Measurements from ENCODE around the gene SAMSN1. TPM values are rescaled to one million over a fixed set of nuclear protein-coding genes. Genes with fewer than 3 reads are reported as not detected.

SAMSN1 gene
- total RNA-seq, result 0.60 and 3.7 TPM in 2 replicates

DNA sequence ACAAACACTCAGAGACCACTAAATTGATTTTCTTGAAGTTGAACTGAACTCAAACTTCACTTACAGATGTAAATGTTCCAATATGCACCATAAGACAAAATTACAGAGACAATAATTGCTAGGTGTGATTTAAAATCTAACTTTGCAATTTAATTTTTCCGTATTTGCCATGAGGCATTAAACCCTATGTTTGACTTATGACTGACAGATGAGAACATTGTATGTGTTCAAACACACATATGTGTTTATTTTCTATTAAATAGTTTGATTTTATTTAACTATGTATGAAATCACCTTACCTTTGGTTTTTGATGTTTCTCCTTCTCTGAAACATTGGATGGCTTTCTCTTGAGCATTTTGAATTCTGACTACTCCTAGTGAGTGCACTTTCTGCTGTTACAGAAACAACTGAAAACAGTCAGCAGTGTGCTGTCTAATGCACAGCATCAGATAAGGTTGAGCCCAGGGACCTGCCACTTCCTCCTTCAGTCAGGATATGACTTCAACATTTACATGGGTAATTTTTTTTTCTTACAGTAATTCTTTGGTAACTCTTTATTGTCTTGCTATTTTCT is at the start of gene SAMSN1:
SAMSN1 (minus strand) TSS at position 410 of the 575 bp plus-strand sequence; CDS start at position 356, 54 bp downstream.
- DNase-seq (ENCODE audit: low read depth in 2 of 2), result peak; percentile 15 to 37

DNA sequence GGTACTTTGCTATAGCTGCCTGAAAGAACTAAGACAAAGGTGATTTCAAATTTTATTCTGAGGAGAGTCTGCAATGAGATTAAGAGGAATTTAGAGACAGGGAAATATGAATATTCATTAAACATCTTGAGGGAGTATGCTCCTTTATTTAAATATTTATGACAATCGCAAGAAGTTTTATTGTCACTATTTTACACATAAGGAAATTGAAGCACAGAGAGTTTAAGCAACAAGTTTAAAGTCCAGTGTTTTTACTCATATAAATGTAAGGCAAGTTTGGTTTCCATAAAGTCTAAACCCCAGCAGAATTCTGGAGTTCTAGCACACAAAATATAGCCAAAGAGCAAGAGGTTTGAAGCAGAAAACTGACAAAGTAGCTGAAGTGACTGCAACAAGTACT is 49.3 kb upstream of the SAMSN1 start:
- DNase-seq (ENCODE audit: low read depth in 2 of 2), result no peak

DNA sequence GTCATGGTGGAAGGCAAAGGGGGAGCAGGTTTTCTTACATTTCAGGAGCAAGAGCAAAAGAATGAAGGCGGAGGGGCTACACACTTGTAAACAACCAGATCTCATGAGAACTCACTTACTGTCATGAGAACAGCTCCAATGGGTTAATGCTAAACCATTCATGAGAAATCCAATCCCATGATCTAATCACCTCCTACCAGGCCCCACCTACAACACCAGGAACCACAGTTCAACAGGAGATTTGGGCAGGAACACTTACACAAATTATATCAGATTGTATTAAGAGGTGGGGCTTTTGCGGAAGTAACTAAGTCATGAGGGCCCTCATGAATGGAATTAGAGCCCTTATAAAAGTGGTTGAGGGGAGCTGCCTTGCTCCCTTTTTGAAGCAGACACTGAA is 48.9 kb upstream of the SAMSN1 start:
- no peak for DNase-seq (ENCODE audit: low read depth in 2 of 2)

DNA sequence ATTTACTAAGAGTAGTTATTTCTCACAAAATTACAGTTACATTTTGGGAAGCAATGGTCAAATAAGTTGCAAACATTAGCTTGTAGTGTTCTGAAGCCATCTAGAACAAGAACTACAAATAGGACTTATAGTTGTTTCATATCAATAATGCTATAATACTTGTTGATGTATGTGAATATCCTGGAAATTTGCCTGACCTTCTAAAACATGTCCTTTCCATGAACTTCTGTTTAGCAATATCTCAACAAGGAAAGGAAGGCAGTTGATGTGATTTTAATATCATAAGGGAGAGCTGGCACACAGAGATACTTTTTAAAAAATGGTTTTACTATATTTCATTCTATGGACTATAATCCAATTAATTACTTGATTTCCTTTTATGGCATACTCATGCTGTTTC is 47.1 kb upstream of the SAMSN1 start:
- no peak for DNase-seq (ENCODE audit: low read depth in 2 of 2)

DNA sequence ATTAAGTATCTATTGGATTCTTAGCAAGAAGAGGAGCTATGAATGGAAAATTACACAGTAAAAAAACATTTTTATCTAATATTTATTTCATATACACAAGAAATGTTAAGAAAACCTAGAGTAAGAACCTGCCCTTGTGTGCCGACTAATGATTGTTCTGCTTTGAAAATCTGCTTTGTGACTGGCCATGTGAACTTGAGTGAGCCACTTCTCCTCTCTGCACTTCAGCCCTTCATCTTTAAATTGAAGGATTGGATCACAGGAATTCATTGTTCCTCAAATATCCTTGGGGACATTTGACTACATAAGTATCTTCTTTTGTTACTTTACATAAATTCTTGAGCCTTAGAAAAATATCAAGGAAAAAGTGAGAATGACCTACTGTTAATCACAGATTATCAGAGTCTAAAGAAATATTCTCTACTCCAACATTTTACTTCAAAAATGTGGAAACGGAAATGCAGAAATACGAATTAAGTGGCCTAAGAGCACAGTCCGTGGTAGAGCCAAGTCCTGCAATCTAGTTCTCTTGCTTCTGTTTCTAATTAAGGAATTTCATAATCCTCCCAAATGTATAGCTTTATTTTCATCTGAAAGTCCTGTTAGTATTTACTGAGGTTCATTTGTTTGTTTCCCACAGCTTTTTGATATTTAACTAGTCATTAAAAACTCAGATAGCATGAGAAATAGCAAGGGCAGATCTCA is 46.3 kb upstream of the SAMSN1 start:
- DNase-seq (ENCODE audit: low read depth in 2 of 2), result no peak

DNA sequence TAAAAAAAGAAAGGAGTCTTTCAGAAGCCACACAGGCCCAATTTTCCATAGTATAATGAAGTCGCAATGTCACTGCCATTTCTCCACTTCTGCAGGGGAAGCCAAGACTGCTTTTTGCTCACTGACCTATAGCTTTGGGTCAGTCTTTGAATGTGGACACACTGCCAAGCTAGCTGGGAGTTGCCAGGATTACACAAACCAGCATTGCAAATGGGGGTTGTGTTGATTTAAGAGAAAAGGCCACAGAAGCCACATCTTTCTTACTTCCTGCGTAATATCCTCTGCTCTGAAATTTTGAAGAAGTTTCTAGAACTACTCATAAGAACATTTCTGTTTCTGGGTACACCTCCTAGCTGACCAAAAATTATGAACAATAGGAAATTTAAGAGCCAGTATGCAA is 45.8 kb upstream of the SAMSN1 start:
- peak in 1 of 2 donors; percentile 1 for DNase-seq (ENCODE audit: low read depth in 2 of 2)

DNA sequence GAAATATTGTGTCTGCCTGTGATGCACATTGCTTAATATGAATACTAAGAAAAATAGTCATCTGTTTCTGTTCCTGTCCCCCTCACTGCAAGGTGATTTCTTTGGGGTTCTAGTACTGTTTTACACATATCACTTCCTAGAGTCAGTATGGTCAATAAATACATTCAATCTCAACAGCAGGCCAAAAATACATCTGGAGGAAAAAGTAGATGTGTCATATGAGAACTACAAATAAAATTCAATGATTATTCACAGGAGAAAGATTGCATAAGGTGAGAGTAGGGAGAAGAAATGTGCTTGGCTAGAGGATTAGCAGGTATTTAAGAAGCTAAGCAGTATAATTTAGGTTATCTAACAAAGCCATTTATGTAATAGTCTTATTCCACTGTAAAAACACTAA is 45.3 kb upstream of the SAMSN1 start:
- no peak for DNase-seq (ENCODE audit: low read depth in 2 of 2)

DNA sequence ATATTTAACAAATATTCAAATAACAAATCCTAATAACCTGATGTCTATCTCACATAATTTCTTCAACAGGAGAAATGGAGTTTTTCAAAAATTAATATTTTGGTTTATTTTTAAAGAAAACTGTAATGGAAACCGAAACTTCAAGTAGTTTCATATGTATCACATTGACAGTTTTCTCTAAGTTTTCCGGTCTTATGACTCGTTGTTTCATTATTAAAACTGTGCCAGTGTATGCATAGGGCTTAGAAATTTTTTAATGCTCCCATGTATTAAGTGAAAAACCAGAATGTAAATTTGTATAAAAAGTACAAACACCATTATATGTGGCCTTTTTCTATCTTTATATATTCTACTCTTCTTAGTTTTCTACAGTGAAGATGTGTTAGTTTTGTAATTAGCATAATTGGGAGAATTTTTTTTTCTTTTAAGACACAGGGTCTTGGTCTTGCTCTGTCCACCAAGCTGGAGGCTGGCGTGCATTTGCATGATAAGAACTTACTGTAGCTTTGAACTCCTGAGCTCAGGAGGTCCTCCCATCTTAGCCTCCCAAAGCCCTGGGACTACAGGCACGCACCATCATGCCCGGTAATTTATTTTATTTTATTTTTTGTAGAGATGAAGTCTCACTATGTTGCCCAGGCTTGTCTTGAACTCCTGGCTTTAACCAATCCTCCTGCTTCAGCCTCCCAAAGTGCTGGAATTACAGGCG is 43.9 kb upstream of the SAMSN1 start:
- DNase-seq (ENCODE audit: low read depth in 2 of 2), result no peak

DNA sequence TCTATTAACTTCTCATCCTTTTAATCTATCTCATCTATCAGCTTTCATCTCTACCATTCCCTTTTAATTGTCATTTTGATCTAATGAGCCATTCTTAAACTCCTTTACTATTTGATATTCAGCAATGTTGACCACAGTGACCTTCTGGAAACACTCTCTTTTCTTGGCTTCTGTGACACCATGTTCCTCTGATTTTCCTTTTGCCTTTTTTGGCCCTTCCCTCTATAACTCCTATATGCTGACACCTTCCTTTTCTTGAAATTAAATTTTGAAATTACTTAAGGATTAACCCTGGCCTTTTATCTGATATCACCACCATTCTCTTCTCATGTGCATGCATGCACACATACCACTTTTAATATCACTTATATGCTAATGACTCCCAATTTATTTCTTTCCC is 41.2 kb upstream of the SAMSN1 start:
- no peak for DNase-seq (ENCODE audit: low read depth in 2 of 2)

DNA sequence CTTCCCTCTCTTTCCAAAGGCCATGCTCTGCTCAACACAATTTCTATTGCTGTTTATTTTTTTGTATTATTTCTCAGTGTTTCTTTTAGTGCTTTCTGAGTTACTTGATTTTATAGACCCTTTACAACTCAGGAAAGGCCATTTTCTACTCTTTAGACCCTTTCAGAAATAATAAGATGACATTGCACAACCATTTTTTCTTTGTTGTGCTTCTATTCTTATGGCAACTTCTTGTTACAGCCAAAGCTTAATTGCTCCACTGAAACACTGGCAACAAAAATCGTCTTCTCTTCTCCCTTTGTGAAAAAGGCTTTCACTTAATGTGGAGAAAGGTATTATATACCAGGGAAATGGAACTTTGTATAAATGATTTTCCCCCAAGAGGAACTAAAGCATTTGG is 39.0 kb upstream of the SAMSN1 start:
- DNase-seq (ENCODE audit: low read depth in 2 of 2), result no peak

DNA sequence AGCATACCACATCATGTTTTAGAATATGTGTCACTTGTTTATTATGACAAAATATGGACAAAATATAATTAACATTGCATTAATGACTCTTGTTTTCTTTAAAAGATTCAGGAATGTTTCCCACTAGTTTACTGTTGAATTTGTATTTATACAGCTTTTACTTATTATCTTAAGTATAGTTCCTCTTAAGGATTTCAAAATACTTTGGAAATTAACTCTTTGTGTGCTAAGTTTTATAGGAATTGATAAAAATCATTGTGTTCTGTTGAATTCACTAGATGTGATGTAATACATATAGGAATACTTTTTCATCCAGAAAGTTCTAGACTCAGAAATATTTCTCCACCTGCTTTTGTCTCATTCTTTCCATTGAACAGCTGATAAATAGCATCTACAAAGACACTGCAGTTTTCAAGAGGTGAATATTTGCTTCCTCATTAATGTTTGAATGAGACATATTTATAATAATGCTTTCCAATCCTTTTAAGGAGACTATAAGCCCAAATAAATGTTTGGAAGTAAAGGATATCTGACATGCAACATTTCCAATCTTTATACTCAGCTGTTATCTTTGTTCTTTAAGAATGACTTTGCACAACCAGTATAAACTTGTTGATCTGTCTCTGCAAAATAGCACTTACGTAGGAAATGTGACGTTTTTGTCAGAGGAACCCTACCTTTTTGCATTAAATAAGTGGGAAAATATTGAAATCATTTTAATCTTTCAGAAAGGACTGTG is 38.4 kb upstream of the SAMSN1 start:
- no peak for DNase-seq (ENCODE audit: low read depth in 2 of 2)

DNA sequence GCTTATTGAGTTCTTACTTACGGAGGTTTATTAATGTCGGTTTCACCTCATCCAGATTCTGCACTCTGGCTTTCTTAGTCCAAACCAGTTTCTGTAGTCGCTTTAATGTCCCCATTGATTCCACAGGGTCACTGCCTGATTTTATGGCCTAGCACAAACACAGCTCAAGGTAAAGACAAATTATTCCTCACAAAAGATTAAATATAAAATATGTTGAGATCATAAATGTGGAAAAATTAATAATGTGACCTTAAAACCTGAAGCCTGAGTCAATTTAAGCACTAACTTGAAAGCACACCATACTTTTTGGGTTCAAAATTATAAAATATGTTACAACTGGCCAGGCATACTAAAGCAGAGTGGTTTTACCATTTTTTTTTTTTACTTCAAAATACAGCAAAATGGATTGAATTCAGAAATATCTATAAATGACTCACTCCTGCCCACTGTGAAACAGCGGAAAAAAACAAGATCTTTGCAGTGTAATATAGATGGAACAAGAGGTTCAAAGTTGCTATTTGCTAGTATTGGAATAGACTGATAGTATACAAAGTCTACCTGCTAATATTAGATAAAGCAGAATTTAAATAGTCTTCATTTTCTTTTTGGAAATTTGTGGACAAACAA is 37.6 kb upstream of the SAMSN1 start:
- DNase-seq (ENCODE audit: low read depth in 2 of 2), result no peak

DNA sequence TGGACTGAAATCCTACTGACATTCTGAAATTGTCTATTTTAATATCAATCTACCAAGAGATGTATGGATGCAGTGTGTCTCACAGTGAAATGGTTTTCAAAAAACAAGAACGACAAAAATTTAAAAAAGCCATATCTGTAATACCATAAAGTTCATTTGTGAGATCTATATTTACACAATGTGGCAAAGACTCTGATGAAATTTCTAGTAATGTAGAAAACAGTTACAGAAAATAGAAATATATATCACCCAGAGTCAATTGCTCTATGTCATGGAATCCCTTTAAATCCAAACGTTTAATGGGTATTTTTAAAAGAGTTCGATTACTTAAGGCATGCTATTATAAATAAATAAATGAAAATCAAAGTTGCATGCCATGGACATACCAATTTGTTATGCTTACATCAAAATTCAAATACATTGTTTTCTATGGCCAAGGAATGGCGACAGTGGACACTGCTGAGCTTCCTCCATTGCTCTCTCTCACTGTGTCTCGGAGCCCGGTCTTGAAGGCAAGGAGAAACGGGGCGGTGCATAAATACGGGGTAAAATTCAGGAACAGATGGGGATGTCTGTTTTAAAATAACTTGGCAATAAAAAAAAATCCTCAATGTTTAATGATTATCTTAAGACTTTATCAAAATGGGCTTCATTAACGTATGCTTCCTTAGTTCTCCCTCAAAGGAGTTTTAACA is 37.0 kb upstream of the SAMSN1 start:
- DNase-seq (ENCODE audit: low read depth in 2 of 2), result no peak

DNA sequence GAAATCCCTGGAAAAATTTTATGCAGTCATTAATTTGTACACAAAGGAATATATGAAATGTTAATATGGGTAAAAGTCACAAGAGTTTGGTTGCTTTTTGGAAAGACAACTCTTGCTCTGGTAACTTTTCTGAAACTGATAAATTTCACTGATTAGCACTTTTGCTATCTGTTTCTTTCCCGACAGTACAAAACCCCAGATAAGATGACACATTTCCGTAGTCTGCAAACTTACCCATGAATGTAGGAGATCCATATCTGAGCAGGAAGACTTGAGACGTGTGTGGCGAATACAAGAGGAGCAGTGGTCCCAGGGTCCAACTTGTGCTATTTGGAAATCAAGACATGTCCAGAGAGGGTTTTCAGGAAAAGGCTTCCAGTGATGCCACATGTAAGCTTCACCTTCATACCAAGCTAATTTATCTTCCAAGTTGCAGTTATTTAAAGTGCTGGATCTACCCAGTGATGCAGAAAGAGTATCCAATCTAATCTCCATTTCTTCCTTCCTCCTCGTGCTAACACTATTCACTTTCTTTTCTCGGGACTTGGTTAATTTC is 35.9 kb upstream of the SAMSN1 start:
- peak in 1 of 2 donors; percentile 1 for DNase-seq (ENCODE audit: low read depth in 2 of 2)

DNA sequence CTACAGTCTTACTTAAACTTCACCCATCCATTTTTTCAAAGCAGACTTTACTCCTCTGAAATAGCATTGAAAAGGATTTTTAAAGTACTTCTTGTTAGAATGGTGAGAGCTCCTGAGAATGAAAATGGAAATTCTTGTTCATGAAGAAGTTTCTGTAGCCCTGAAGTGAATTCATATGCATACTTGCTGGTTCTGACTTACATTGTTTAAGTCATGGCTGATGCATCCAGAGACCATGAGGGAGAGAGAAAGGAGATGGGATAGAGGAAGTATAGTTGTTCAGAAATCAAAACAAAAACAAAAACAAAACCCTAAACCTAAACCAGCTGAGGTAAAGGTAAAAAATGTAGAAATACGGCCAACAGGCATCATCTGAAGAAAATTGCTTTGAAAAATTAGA is 27.1 kb upstream of the SAMSN1 start:
- DNase-seq (ENCODE audit: low read depth in 2 of 2), result no peak

DNA sequence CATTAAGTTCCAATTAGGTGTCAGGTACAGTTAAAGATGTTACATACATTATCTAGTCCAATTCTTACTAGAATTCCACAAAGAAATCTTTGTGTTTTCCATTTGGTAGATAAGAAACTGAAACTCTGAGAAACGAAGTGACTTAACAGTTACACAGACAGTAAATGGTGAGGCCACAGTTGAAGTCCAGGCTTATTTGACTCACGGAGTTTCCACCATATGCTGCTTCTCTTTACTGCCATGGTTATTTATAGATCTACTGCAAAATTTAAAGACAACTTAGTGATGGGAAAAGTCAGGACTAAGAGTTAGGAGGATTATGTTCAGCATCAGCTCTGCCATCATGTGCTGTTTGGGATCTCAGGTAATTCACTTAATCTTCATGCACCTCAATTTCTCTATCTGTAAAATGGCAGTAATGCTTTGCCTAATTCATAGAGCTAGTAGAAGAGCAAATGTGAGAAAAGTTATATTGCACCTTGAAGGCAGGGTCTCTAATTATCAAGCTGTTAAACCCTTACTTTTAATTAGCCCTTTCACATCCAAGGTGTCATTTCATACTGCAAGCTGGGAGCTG is 26.2 kb upstream of the SAMSN1 start:
- DNase-seq (ENCODE audit: low read depth in 2 of 2), result no peak

DNA sequence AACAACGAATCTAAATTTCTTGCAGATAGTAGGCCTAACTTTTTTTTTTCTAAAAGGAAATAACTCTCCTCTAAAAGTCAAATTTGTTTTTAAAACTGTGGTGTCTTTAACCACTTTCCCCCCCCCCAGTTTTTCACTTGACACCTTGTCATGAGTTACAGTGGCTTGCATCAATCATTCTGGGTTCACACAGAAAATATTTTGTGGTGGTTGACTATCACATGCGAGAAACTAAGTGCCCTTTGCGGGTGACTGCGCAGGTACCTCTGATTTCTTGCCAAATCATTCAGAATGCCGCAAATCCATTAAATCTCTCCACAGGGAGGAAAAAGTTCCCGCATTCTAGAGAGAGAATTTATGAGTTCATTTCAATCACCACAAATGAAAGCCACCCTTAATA is 23.8 kb upstream of the SAMSN1 start:
- no peak for DNase-seq (ENCODE audit: low read depth in 2 of 2)

DNA sequence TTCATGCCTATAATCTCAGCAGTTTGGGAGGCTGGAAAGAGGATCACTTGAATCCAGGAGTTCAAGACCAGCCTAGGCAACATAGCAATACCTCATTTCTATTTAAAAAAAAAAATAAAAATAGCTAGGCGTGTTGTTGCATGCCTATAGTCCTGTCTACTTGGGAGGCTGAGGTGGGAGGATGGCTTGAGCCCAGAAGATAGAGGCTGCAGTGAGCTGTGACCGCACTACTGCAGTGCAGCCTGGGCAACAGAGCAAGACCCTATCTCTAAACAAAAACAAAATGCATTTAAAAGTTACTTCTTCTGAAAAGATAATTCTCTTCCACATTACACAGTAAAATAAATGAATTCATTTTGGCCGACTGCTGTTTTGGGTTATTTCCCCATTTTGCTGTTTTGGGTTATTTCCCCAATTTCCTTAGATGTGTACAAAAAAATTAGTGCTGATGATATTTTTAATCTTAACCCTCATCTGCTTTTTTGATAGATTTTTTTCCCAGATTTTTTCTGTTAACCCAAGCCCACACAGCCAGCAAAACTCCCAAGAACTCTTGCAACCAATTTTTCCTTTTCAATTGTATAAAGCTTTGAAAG is 23.0 kb upstream of the SAMSN1 start:
- DNase-seq (ENCODE audit: low read depth in 2 of 2), result no peak

DNA sequence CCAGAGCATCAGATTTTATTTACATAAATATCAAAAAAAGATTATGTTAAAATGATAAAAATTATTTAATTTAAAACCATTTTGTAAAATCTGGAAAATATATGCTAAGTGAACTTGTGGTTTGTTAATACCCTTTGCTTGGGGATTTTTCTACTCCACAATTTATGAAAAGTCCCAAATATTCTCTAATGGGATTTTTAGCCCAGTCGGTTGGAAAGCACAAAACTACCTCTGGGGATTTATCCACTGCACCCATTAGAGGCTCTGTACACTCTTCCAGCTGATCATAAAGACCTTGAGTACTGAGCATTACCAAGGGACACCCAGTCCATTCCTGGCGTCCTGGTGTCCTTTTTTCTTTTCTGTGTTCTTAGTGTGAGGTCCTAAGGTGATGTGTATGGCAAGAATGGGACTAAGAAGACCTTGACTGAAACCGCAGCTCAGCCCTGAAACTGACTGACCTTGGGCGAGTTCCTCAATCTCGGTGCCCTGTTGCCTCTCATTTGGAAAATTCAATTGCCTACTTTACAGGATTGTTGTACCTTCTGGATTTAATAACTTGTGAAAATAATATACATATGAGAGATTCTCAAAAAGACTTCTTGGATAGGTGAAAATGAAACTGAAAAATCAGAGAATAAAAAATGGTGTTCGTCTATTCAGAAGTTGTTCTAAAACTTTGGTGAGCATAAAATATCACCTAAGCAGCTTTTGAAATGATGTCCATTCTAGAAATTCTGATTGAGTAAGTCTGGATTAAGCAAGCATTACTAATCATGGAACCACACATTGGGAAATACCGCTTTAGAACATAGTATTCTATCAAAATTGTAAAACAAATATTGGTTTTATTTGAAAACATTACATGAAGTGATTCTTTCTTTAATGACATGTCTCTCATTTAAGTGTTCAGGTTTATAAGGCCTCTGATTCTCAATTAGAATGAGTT is 21.5 kb upstream of the SAMSN1 start:
- DNase-seq (ENCODE audit: low read depth in 2 of 2), result no peak

Data from lung microvascular endothelial cell (primary cell).